NCI-H1930 (cell line): ENCODE results near the gene TMEM44.
"Not testable (repeated sequence)": the region's sequence is repeated elsewhere in the genome, so short reads cannot be mapped to it uniquely, and the experiment has no call there.

Source experiments
- DNase-seq, 2 experiments: peaks; one replicate each; lab custom pipeline; 2025; lab: John Stamatoyannopoulos, UW

The TMEM44 gene

DNA sequence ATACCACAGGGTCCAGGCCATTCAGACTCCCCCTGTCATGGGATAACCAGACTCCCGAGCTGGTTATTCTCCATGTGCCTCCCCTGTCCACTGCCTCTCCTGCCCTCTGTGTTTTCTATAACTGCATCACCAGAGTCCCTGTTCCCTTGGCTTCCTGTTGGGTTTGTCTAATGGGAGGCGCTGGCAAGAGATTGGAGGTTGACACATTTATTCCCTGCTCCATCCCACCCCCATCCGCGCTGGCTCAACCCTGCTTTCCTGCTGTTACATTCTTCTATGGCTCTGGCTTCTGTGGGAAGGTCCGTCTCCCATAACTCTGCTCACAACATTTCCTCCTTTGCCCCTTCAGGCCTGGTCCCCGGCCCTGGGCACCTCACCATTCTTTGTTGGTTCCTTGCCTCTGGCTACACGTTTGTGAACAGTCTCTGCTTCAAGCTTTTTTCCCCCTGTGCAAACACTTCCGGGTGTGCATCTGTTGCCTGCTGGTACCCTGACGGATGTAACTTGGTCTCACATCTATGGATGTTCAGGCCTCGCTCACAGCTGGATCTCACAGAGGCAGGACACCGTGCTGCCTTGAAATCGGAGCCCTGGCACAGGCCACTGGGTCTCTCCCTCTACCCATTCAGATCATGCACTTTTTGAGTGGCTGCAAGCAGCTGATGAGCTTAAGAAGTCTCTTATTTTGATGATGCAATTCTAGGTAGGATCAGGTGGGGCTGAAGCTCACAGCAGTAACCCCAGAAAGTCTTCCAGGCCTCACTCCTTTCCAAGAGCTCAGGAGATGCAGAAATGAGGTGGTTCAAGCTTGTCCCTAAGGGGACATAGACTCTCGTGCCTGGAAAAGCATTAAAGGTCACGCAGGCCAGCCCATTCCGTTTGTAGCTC lies 77.8 kb downstream of the TMEM44 start:
- no peak for DNase-seq

DNA sequence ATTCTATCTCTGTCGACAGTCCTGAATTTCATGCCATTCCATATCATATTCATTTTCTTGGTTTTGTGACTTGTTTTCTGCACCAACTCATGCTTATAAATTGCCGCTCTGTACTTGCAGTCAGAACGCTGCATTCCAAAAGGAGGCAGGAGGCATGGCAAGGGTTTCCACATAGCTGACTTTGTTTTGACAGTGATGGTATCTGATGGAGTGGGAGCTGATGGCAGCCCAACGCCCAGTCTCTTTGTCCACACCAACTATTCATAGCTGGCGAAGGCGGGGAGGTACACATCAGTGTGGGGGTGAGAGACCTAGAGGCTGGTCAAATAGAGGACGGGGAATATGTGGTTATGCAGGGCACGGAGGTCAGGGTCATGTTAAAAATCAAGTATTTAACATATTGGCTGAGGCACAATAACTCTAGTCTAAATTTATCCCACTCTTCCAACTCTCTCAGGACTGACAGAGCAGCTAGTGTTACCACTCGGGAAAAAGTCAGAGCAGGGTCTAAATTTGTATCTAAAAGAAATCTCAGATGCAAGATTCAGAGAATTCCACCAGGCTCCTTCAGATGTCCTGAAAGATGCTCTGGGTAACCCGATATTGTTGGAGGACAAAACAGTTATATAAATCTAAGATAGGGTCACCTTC lies 78.6 kb downstream of the TMEM44 start:
- no peak for DNase-seq

DNA sequence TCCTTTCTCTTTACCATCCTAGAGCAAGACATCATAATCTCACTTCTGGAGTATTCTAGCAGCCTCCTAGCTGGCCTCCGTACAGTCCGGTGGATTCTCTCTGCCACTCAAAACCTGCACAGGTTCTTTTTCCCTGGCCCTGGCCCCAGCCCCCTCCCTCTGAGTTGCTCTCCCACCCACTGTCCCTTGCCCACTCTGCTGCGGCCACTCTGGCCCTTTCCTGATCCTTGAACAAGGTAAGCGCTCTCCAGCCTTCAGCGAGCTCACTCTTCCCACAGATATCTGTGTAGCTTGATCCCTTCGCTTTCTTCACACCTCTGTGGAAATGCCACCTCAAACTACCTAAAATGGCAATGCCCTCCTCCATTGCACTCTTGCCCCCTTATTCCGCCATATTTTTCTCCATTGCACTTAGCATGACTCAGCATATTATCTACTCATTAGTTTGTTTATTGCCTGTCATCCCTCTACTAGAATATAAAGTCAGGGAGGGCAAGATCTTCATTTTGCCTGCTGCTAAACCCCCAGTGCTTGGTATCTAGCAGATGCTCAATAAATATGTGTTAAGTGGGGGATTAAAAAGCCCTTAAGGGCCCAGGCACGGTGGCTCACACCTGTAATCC lies 80.8 kb downstream of the TMEM44 start:
- DNase-seq, result no peak

DNA sequence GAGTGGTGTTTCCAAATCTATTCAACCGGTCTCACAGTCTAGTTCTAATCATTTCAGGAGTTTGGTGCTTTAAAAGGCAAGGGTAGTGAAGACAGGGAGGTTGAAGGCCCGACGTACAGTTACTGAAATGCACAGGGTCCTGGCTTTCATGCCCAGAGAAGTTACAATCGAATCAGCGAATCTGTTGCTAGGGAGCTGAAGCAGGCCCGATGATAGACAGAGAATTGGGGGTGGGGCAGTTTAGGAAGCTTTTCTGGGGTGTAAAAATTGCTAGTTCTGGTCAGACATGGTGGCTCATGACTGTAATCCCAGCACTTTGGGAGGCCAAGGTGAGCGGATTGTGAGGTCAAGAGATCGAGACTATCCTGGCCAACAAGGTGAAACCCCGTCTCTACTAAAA lies 83.4 kb downstream of the TMEM44 start:
- no peak for DNase-seq

DNA sequence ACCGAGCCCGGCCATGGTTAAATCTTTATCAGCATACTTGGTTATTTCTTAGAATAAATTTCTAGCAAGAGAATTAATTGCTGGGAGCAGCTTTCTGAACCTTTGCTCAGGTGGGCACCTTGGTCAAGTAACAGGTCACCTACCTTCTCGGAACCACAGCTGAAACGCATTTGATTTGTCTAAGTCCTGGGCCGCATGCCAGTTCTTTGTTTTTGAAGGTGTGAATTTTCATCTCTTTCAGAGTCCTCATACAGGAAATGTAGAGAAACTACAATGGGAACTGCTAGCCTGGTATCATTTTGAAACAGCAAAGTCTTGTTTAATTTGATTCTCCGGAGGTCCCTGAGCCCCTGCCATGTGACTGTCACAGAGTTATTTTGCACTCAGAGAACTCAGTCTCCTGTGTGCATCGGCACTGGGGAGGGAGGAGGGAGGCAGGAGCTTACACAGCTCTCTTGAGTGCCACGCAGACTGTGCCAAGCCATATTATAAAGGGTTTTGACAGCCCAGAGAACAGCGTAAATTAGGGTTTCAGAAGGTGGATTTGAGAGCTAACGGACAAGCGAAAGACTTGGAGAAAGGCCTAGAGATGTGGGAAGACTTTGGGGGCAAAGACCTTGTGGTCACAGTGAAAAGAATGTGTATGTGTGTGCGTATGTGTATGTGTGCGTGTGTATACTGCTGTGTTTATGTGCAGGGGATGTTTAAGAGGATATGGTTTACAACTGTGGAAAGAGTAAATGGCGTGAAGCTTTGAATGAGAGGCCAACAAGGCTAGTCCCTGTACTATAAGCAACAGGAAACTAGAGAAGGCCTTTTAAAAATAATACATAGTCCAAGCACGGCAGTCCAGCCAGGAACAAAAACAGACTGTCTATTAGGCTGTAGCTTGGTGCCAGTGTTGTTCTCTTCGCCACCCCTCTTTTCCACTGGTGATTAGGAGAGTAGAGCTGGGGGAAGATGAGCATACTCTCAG lies 84.6 kb downstream of the TMEM44 start:
- DNase-seq, result no peak

DNA sequence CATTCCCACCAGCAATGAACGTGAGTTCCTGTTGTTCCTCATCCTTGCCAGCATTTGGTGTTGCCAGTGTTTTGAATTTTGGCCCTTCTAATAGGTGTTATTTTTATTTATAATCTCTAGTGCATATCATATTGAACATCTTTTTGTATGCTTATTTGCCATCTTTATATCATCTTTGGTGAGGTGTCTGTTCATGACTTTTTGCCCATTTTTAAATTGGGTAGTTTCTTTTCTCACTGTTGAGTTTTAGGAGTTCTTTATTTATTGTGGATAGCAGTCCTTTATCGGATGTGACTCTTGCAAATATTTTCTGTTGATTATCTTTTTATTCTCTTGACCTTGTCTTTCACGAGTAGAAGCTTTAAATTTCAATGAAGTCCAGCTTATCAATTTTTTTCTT lies 86.2 kb downstream of the TMEM44 start:
- no peak for DNase-seq

DNA sequence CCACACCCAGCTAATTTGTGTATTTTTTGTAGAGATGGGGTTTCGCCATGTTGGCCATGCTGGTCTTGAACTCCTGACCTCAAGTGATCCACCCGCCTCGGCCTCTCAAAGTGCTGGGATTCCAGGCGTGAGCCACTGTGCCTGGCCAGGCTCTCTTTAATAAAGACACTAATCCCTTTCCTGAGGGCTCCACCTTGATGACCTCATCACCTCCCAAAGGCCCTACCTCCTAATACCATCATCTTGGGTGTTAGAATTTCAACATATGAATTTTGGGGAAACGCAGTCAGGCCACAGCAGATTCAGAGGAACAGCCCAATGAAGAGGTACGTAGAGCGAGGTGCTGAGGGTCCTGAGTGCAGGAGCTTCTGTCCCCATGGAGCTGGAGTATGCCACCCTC lies 87.7 kb downstream of the TMEM44 start:
- DNase-seq, result not testable (repeated sequence)

DNA sequence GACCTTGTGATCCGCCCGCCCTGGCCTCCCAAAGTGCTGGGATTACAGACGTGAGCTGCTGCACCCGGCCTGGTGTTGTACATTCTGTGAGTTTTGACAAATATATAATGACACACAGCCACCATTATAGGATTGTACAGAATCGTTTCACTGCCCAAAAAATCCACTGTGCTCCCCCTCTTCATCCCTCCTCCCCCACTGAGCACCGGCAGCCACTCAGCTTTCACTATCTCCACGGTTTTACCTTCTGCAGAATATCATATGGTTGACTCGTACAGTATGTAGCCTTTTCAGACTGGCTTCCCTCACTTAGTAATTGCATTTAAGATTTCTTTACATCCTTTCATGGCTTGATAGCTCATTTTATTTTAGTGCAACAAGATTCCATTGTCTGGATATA lies 89.7 kb downstream of the TMEM44 start:
- no peak for DNase-seq

DNA sequence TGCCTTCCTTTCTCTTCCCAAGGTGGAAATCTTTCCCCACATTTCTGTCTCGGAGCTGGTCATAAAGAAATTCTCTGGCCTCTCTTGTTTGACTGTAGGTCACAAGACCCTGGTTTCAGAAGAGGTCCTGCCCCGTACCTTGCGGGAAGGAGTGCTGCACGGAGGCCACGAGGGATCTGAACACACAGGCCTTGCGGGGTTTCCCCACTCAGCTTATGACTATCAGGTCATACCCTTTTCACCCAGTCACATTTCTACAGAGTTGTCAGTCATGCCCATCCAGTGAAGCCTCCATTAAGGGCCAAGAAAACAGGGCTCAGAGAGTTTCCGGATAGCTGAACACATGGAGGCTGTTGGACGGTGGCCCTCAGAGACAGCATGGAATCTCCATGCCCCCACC lies 91.7 kb downstream of the TMEM44 start:
- no peak for DNase-seq

DNA sequence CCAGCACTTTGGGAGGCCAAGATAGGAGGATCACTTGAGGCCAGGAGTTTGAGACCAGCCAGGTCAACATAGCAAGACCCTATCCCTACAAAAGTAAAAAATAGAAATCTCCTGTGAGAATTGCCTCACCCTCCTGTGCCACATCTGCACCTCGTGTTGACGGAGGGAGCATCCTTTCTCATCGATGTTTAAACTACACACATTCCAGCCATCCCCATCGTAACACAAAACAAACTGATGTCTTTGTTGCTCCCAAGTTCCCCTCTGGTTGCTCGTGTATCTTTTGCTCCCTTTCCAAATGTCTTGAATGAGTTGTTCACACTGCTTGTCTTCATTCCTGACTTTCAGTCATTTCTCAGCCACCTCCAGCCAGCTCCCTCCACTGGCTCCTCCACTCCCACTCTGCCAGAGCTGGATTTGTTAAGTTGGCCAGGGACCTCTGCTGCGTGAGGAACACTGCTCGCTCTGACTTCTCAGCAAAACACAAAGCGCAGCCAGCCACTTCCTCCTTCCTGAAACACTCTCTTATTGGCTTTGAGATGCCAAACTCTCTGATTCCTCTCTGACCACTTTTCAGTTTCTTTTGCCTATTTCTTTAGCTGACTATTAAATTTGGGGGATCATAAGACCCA lies 92.8 kb downstream of the TMEM44 start:
- DNase-seq, result no peak

DNA sequence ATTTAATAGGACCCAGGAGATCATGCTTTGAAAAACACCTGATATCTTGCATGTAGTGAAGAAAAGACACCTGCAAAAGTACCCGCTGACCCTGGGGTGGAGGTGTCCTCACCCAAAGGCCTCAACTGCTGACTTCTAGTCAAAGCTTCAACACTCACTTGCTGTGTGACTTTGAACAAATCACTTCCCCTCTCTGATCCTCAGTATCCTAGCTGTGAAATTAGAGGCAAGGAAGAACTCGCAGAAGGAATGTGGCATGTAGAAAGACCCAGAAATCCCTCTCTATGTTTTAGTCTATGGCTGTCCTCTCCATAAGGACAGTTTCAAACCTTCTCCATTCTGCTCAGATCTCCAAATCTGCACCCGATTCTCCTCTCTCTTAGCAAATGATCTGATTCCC lies 93.7 kb downstream of the TMEM44 start:
- DNase-seq, result no peak

DNA sequence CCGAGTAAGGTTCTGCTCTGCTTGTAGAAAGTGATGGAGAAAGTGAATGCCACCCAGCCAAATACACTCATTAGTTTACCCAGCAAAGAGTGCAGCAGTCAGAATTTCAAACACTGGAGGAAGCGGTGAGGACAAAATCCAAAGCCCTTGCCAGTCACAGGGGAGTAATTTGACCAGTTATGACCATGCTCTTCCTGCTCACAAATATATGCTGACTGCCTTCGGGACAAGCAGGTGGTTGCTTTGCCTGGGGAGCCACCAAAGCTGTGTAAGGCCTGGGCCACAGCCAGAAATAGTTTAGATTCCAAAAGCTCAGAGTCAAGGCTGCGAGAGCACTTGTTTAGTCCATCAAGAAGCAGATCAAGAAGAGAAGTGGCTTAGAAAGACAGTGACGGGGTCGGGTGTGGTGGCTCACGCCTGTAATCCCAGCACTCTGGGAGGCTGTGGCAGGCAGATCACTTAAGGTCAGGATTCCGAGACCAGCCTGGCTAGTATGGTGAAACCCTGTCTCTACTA lies 95.4 kb downstream of the TMEM44 start:
- DNase-seq, result no peak
